Measurements from ENCODE around the gene PCSK4. TPM values are rescaled to one million over a fixed set of nuclear protein-coding genes. Genes with fewer than 3 reads are reported as not detected.
A peak's percentile ranks its signal among the peaks of the same experiment; 100 is the strongest.

PCSK4 gene
- total and polyA plus RNA-seq, 10 of the 15 experiments (the other 5 are each of a cell fraction or from before 2014, with no cell fraction given): 0.27 to 0.99 (median 0.40) TPM; not detected in 3

GRCh38 chr19:1496714-1497577 lies 6.8 kb upstream of the PCSK4 start:
- DNase-seq (ENCODE audit: low read depth, low spot score) (no peak), FAIRE-seq (no peak), ATAC-seq (peak; percentile 32; the same call in 1 of the 3 replicates)
- no peaks in the 10 kb centered on the region for H3K9me3 ChIP-seq (replicated peaks; ENCODE audit: control insufficient read depth, insufficient read depth, low read length)
- WGBS (ENCODE audit: insufficient coverage, insufficient replicate concordance, low lambda C conversion rate, missing lambda C conversion rate): 39% methylated on average over 30 of the region's 39 CpGs
- POLR2A ChIA-PET: no interaction called here
- BruUV-seq (replicated peaks): no TSS peak
- no peak overlapping the region for H3K4me2 ChIP-seq (ENCODE audit: control insufficient read depth, insufficient read depth)
- SMC1A ChIA-PET (ENCODE audit: uncharacterized antibody, unreplicated experiment): no interaction called here
- H3K27ac ChIP-seq (ENCODE audit: control insufficient read depth, insufficient read depth): no peak overlapping the region
- CTCF ChIA-PET: interaction anchor here (1.2 kb wide), 1 partner anchor 12 kb away, joined by 5 read pairs; no protein-coding TSS in a partner anchor
- no peak overlapping the region for H3K4me3 ChIP-seq
- intact Hi-C loops (cut with micrococcal nuclease; ENCODE audit: unreplicated experiment) (no loop called here), in situ Hi-C loops (cut with MboI) (no loop called here)
- TF ChIP-seq RCOR1 (conservative IDR thresholded peaks at IDR 0.05; ENCODE audit: low read depth, low read length) (no peak), PAX5 (IDR thresholded peaks at IDR 0.05; ENCODE audit: borderline replicate concordance, low read depth, low read length) (peak; percentile 65; the same call in 1 of the 2 replicates), ZBTB11 (CRISPR knock-in tag; IDR thresholded peaks at IDR 0.05) (no peak), BHLHE40 (IDR thresholded peaks at IDR 0.05; ENCODE audit: borderline replicate concordance in 1 of 2, low read depth in 2 of 2, low read length in 1 of 2) (peak; percentile 15 to 84; a peak in 2 of 4 replicates), USF2 (IDR thresholded peaks at IDR 0.05; ENCODE audit: borderline replicate concordance, low read depth, low read length) (no peak)
- no peak overlapping the region for H3K9ac ChIP-seq (ENCODE audit: control insufficient read depth, insufficient read depth, low read length)
- H2AFZ ChIP-seq (ENCODE audit: control insufficient read depth, low read depth, low read length): no peak overlapping the region
- H4K20me1 ChIP-seq (ENCODE audit: control insufficient read depth, insufficient read depth): no peaks in the 10 kb centered on the region
- H3K4me1 ChIP-seq (ENCODE audit: control insufficient read depth, insufficient read depth, low read length): no peaks in the 10 kb centered on the region
- RAD21 ChIA-PET (ENCODE audit: unreplicated experiment): no interaction called here
- H3K27me3 ChIP-seq (replicated peaks in 1 of 2; ENCODE audit: control insufficient read depth in 2 of 2, insufficient read depth in 2 of 2, low read length in 1 of 2): no peaks in the 10 kb centered on the region
- no peaks in the 10 kb centered on the region for H3K79me2 ChIP-seq (ENCODE audit: control insufficient read depth, insufficient read depth, low read length)
- H3K36me3 ChIP-seq (ENCODE audit: control insufficient read depth in 2 of 2, insufficient read depth in 2 of 2, low read length in 1 of 2): no peaks in the 10 kb centered on the region

All from GM12878 (cell line).